Right lobe of liver (tissue), 6 donors: ENCODE measurements around the gene BLVRB. TPM values are rescaled to one million over a fixed set of nuclear protein-coding genes. Genes with fewer than 3 reads are reported as not detected.
A peak's percentile ranks its signal among the peaks of the same experiment; 100 is the strongest.

Experiments
- ATAC-seq, 4 donors: fragments of 200-7000 bp; cut with Tn5 transposase; one replicate each; pipeline ENCODE4 v1.9.1; 2020; ENCODE audit warnings: mild to moderate bottlenecking in 4 of 4, moderate library complexity in 4 of 4
- DNase-seq, 3 donors: peaks; one replicate each; pipeline ENCODE4 v3.0.0-alpha.2; 2020
- H3K27ac ChIP-seq, 3 donors: fragments of 200-600 bp; one replicate each; pipeline ENCODE4 v1.8.0; 2022
- H3K27me3 ChIP-seq, 2 donors: fragments of 200-600 bp; one replicate each; pipeline ENCODE4 v1.8.0; 2022
- H3K36me3 ChIP-seq, 4 donors: fragments of 200-600 bp; sonication (generic) in 1 of 4; one replicate each; pipeline versions ENCODE4 v1.5.1 to v1.8.0; 2017 to 2022; ENCODE audit warnings: control low read depth in 1 of 4
- H3K4me1 ChIP-seq, 4 donors: fragments of 200-600 bp; sonication (generic) in 1 of 4; one replicate each; pipeline versions ENCODE4 v1.5.1 to v1.8.0; 2017 to 2022; ENCODE audit warnings: control low read depth in 1 of 4
- H3K4me3 ChIP-seq, 3 donors: fragments of 200-600 bp; one replicate each; pipeline ENCODE4 v1.8.0; 2022
- H3K9me3 ChIP-seq, 4 donors: fragments of 200-600 bp; sonication (generic) in 1 of 4; one replicate each; pipeline versions ENCODE4 v1.5.1 to v1.8.0; 2017 to 2022; ENCODE audit warnings: control low read depth in 1 of 4
- CTCF ChIP-seq, 4 donors: fragments of 200-600 bp in 3 of 4; fragments of 450-650 bp in 1 of 4; IDR thresholded peaks; one replicate each; pipeline versions ENCODE4 v1.5.1 to v1.8.0; 2016 to 2022; ENCODE audit warnings: antibody characterized with exemption in 4 of 4, mild to moderate bottlenecking in 2 of 4
- POLR2A ChIP-seq: fragments of 450-650 bp; IDR thresholded peaks from one replicate; pipeline ENCODE4 v1.6.1; 2017; ENCODE audit warnings: antibody characterized with exemption, mild to moderate bottlenecking
- WGBS: methylation state at CpG from one replicate; pipeline ENCODE4 v1.1.6; 2018; ENCODE audit warnings: low coverage, low lambda C conversion rate; ENCODE audit not compliant: insufficient coverage; ENCODE audit errors: missing lambda C conversion rate; 5-methylcytosine and 5-hydroxymethylcytosine counted together
- intact Hi-C, 2 donors: fragments of 100-400 bp; cut with DNase I; formaldehyde crosslinking; loops; one replicate each; pipeline versions ENCODE4 v1.11.2 to v1.14.1; 2022
- total RNA-seq, 6 experiments: library from RNA; depleted of rRNA in 2 of 6; stranded (reverse); fragments of >200 nt in 2 of 6; fragmentation: NEBNext Ultra II Directional in 3 of 6; extraction: Animal tissue kit (Norgen Biotek cat#: 25700) in 3 of 6; gene quantifications; one replicate each; pipeline versions ENCODE4 v1.1.0 to v1.2.4, GENCODE V29; 2016 to 2023
- donor health status: DM: no; HTN: yes; CAD: no.
- donor health status: DM: no; HTN: no; CAD: no.
- donor health status: DM: no; HTN: no; CAD: no.
- donor health status: DM: no; HTN: yes; CAD: no.
- donor health status: DM: no; HTN: yes; CAD: no.

The BLVRB gene
- total RNA-seq, 6 experiments from 2014 or later, result 127 to 326 (median 146) TPM

- peaks cover 0 to 5% of the 10 kb centered on the region in 2 donors for H3K27me3 ChIP-seq
- intact Hi-C loops, result no loop called here
- ATAC-seq (peak in 1 of 4 donors; percentile 11), DNase-seq (no peak)
- H3K9me3 ChIP-seq, result no peaks in the 10 kb centered on the region
- H3K36me3 ChIP-seq, result no peaks in the 10 kb centered on the region
- H3K4me1 ChIP-seq, result peaks cover 0 to 6% (median 0%) of the 10 kb centered on the region in 4 donors
- H3K4me3 ChIP-seq, result no peak overlapping the region
- no peak overlapping the region for H3K27ac ChIP-seq
- TF ChIP-seq POLR2A (no peak), CTCF (IDR thresholded peaks at IDR 0.05) (no peak)
- 0% methylated on average over 1 of the region's 1 CpG for WGBS
These were observed 46.5 kb upstream of the BLVRB start for GRCh38 chr19:40512110-40512472.

DNA sequence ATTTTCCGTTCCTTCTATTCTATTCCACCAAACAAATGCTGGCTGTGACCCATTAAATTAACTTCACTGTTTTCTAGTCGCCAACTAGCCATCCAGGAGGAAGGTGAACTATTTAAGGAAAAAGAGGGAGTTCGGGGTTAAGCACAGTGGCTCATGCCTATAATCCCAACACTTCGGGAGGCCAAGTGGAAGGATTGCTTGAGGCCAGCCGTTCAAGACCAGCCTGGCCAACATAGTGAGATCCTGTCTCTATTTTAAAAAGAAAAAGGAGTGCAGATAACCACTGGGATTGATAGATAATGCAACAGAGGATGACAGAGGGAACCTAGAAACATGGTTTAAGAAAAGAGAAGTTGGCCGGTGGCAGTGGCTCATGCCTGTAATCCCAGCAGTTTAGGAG lies 45.9 kb upstream of the BLVRB start:
- H3K9me3 ChIP-seq, result no peaks in the 10 kb centered on the region
- no peaks in the 10 kb centered on the region for H3K36me3 ChIP-seq
- H3K4me3 ChIP-seq, result no peak overlapping the region
- intact Hi-C loops, result no loop called here
- H3K27ac ChIP-seq, result no peak overlapping the region
- no peak for TF ChIP-seq CTCF (IDR thresholded peaks at IDR 0.05)
- no peak for TF ChIP-seq POLR2A
- WGBS, result 72% methylated on average over 6 of the region's 6 CpGs
- ATAC-seq (no peak), DNase-seq (no peak)
- H3K4me1 ChIP-seq, result peaks cover 0 to 6% (median 0%) of the 10 kb centered on the region in 4 donors
- peaks cover 0 to 5% of the 10 kb centered on the region in 2 donors for H3K27me3 ChIP-seq

GRCh38 chr19:40510526-40511115 lies 45.1 kb upstream of the BLVRB start:
- intact Hi-C loops, result no loop called here
- WGBS, result 74% methylated on average over 4 of the region's 7 CpGs
- no peak overlapping the region for H3K27ac ChIP-seq
- H3K27me3 ChIP-seq, result peaks cover 0 to 5% of the 10 kb centered on the region in 2 donors
- no peaks in the 10 kb centered on the region for H3K9me3 ChIP-seq
- no peaks in the 10 kb centered on the region for H3K36me3 ChIP-seq
- DNase-seq (no peak), ATAC-seq (no peak)
- no peak for TF ChIP-seq POLR2A
- TF ChIP-seq CTCF (IDR thresholded peaks at IDR 0.05), result no peak
- peaks cover 0 to 6% (median 0%) of the 10 kb centered on the region in 4 donors for H3K4me1 ChIP-seq
- H3K4me3 ChIP-seq, result no peak overlapping the region

DNA sequence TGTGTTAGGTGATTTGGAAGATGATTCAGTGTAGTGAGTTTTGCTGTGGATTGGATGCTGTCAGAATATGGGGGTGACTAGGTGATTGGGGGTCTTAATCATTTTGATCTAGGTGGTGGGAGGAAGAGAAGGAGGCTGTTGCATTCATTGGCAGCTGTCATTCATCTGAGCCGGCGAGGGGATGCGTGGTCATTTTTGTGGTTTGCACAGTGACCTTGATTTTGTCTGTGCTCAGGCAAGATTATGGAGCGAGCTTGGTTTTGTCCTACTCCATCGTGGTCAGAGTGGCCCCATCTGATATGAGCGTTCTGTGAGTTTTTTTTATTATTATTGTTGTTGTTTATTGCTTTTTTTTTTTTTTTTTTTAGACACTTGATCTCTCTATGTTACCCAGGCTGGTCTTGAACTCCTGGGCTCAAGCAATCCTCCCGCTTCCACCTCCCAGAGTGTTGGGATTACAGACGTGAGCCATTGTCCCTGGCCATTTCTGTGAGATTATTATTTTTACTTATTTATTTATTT lies 43.3 kb upstream of the BLVRB start:
- peaks cover 0 to 5% of the 10 kb centered on the region in 2 donors for H3K27me3 ChIP-seq
- H3K4me1 ChIP-seq, result peaks cover 0 to 6% (median 0%) of the 10 kb centered on the region in 4 donors
- intact Hi-C loops, result no loop called here
- TF ChIP-seq CTCF (IDR thresholded peaks at IDR 0.05) (no peak), POLR2A (no peak)
- ATAC-seq (no peak), DNase-seq (no peak)
- H3K9me3 ChIP-seq, result no peaks in the 10 kb centered on the region
- H3K36me3 ChIP-seq, result no peaks in the 10 kb centered on the region
- no peak overlapping the region for H3K27ac ChIP-seq
- no peak overlapping the region for H3K4me3 ChIP-seq
- whole genome bisulfite sequencing, result 67% methylated on average over 7 of the region's 8 CpGs
